Chondrocyte (in vitro differentiated cells): ENCODE measurements around the gene TMEM59L. TPM values are rescaled to one million over a fixed set of nuclear protein-coding genes. Genes with fewer than 3 reads are reported as not detected.

Source experiments
- DNase-seq: peaks from one replicate; pipeline ENCODE4 v3.0.0; 2021; ENCODE audit warnings: mixed read lengths, low spot score
- H3K27ac Mint-ChIP-seq: one replicate; pipeline ENCODE4 v1.8.0; 2021; ENCODE audit warnings: mild to moderate bottlenecking, moderate library complexity, mixed read lengths; ENCODE audit not compliant: unreplicated experiment
- H3K27me3 Mint-ChIP-seq: 2 replicates; pipeline ENCODE4 v1.8.0; 2021; ENCODE audit warnings: low read depth, mixed read lengths
- H3K36me3 Mint-ChIP-seq: 2 replicates; pipeline ENCODE4 v1.8.0; 2021; ENCODE audit warnings: low read depth, mixed read lengths
- H3K4me1 Mint-ChIP-seq: 2 replicates; pipeline ENCODE4 v1.8.0; 2021; ENCODE audit warnings: low read depth, mild to moderate bottlenecking, mixed read lengths
- H3K4me3 Mint-ChIP-seq: one replicate; pipeline ENCODE4 v1.8.0; 2021; ENCODE audit warnings: mild to moderate bottlenecking, moderate library complexity, mixed read lengths; ENCODE audit not compliant: unreplicated experiment
- H3K9me3 Mint-ChIP-seq: 2 replicates; pipeline ENCODE4 v1.8.0; 2021; ENCODE audit warnings: low read depth, mixed read lengths
- CTCF ChIP-seq: fragments of 200-600 bp; sonication (generic); IDR thresholded peaks from 2 replicates; pipeline ENCODE4 v1.5.0; 2021; ENCODE audit warnings: antibody characterized with exemption, mild to moderate bottlenecking, moderate library complexity
- total RNA-seq: library from RNA; stranded (reverse); gene quantifications from 3 replicates; pipeline ENCODE4 v1.2.1, GENCODE V29; 2021

Gene TMEM59L
- total RNA-seq, 1 donor from 2014 or later: 4.8 TPM

DNA sequence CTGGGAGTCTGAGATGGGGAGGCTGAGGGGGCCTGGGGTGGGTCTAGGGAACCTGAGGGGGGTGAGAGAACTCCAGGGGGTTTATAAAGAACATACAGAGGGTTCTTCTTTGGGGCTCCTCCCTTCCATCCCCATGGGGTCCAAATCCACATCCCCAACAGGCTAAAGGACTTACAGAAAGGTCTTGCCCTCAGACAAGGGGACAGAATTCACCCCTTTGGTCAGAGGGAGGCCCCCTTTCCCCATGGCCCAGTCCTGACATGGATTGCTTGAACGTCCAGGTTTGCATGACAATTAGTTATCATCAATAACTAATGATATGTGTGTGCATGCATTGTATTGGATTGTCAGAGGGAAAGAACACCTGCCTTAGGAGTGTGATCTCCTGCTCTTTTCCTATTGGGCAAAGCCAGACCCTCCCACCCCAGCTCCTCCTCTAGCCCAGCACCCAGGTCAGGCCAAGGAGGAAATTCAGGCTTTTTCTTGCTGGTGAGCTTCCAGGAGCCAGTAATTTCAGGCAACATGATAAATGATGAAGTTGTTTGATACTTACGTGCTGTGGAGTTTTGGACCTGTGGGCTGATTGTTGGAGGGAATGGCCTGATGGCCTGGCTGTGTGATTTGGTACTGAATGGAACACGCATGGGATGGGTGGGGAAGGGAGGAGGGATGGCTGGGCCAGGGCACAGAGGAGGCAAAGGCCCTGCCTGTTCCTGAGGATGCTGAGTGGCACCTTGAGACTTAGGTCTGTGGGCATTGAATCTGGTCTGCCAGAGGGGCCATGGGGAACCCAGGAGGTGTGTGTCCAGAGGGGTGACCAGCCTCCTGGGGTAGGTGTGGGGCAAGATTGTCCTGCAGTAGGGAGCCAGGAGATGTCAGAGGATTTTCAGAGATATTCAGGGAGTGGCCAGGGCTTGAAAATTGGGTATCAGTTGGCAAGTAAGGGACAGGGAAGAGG lies 25.3 kb downstream of the TMEM59L start:
- Mint-ChIP-seq H3K27me3 (peaks cover 2% of the 10 kb centered on the region), H3K4me3 (peak overlapping the region; percentile 80), H3K27ac (no peak overlapping the region), H3K4me1 (peaks cover 16% of the 10 kb centered on the region), H3K36me3 (no peaks in the 10 kb centered on the region), H3K9me3 (no peaks in the 10 kb centered on the region)
- TF ChIP-seq CTCF: no peak
- DNase-seq: no peak

DNA sequence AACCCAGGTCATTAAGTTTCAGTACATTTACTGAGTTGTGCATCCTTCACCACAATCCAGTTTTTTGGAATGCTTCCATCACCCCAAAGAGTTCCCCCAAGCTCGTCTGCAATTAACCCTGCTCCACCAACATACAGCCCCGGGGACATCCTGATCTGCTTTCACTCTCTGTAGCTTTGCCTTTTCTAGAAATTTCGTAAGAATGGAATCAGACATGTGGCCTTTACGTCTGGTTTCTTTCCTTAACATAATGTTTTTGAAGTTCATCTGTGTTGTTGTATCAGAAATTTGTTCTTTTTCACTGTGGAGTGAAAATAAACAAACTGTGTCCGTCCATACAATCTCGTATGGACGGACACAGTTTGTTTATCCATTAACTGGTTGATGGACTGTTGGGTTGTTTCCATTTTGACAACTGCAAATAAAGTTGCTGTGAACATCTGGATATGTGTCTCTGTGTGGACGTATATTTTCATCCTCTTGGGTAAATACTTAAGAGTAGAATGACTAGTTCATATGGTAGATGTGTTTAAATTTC lies 27.1 kb downstream of the TMEM59L start:
- Mint-ChIP-seq H3K4me3 (no peak overlapping the region), H3K27ac (no peak overlapping the region), H3K4me1 (peaks cover 19% of the 10 kb centered on the region), H3K9me3 (no peaks in the 10 kb centered on the region), H3K27me3 (no peaks in the 10 kb centered on the region), H3K36me3 (no peaks in the 10 kb centered on the region)
- DNase-seq: no peak
- TF ChIP-seq CTCF: no peak

- Mint-ChIP-seq H3K9me3 (no peaks in the 10 kb centered on the region), H3K27ac (no peak overlapping the region), H3K4me1 (peaks cover 18% of the 10 kb centered on the region), H3K4me3 (no peak overlapping the region), H3K36me3 (no peaks in the 10 kb centered on the region), H3K27me3 (no peaks in the 10 kb centered on the region)
- DNase-seq: no peak
- TF ChIP-seq CTCF: peak; percentile 17
These were observed 31.7 kb downstream of the TMEM59L start for GRCh38 chr19:18644196-18645034.

DNA sequence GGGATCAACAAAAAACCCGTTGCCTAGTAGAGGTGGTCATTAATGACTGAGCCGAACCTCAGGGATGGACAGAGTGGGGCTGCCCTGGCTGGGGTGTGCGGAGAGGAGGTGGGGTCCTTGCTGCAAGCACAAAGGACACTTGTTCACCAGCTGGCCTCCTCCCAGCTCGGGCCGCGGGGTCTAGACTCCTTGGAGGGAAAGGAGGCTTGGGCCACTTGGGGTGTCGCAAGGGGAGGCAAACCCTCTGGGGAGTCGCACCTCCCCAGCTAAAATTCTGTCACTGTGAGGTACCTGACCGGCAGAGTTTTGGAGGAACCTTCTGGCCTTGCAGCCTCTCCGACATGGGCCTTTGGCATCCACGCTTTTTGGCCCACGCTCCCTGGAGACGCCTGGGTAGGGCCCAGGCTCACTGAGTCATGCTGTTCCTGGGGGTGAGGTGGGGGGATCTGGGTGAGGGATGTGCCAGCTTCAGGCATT lies 32.4 kb downstream of the TMEM59L start:
- Mint-ChIP-seq H3K4me1 (peaks cover 24% of the 10 kb centered on the region), H3K4me3 (no peak overlapping the region), H3K9me3 (no peaks in the 10 kb centered on the region), H3K27ac (no peak overlapping the region), H3K36me3 (no peaks in the 10 kb centered on the region), H3K27me3 (no peaks in the 10 kb centered on the region)
- no peak for TF ChIP-seq CTCF
- no peak for DNase-seq
